Bone marrow (tissue), 2 donors: ENCODE data around the gene SRSF1.
"Not testable (repeated sequence)": the region's sequence is repeated elsewhere in the genome, so short reads cannot be mapped to it uniquely, and the experiment has no call there.

Source experiments
- DNase-seq, 2 donors: peaks; one replicate each; lab custom pipeline; 2025; lab: John Stamatoyannopoulos, UW

The SRSF1 gene

DNA sequence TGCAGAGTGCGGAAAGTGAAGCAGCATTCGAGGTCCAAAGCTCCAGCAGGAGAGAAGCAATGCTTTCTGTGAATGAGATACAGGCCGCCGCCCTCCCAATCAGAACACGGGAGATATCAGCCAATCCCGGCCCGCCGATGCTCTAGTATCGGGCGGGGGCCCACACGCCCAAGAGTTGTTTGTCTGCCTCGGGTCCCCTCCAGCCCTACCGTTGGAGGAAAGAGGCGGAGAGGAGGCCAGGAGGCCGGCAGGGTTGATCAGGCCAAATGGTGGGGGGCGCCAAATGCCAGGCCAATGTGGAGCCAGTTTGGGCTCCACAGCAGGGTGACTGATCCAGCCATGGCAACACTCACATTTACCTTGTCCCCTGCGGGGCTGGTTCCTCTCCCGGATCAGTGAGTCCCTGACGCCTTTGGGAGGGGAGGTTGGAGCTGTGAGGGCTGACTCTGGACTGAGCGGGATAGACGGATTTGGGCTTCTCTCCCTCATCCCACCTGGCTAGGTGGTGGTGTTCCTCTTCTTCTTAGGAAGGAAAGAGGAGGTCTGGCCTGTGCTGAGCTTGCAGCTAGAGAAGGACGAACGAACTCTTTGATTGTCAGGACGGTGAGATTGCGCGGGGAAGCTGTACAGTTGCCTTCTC, 41.4 kb downstream of the SRSF1 start:
- DNase-seq = no peak

DNA sequence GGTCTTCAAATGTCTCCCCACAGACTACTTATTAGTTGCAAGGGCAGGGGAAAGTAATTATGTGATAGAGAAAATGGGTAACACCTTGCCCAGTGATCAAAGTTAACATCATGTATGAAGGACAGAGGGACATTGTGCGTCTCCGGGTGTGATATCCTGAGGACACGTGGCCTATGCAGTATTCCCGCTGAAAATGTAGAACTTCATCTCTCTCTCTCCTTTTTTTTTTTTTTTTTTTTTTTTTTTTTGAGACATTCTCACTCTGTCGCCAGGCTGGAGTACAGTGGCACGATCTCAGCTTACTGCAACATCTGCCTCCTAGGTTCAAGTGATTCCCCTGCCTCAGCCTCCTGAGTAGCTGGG, 43.9 kb downstream of the SRSF1 start:
- no peak for DNase-seq

DNA sequence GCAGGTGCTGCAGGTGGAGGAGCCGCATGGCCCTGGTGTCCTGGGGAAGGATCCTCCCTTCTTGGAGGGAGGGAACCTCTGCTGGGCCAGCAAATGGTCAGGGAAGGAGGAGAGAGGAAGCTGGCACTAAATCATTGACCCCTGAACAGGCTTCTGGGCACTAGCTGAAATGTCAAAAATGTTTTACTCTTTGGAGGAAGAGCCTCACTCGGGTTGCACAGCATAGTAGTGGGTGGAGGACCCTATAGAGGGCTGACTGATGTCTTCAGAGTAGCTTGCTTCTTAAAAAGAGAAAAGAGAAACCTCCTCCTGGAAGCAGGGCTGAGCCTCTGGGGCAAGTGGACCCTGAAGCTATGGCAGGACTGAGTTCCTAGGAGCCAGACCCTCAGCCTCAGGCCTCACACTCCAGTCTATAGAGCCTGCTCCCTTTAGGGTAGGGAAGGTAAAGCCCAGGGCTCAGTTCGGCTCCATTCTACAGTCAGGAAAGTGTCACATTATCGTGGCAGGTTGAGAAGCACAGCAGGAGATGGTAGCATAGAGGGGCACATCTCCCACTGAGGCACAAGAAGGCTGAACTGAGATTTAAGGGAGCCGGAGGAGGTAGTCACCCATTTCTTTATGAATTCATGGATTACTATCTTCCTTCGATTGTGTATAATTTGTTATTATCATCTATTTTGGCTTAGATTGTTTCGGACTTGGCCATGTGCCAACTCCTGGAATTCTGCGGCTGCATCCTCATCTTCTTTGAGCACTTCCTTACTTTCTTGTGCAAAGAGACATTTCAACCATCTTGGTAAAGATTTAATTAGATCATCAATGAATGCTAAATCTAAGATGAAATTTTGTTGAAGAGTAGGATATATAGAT, 44.5 kb downstream of the SRSF1 start:
- no peak for DNase-seq

DNA sequence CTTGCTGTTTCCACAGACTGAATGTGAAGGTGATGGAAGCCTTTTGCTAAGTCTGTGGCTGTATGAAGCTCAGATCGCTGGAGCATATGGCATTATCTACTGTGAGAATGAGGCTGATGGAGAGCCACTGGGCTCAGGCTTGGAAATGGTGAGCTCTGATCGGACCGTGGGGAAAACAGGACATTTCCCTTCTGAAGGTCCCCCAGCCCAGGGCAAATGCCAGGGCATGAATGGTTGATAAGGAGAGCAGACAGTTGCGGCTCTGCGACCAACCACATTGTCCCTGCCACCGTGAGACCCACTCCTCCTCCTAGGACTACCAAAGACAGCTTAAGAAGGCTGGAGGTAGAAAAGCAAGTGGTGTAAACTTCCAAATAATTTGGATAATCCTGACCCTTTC, 47.1 kb downstream of the SRSF1 start:
- no peak for DNase-seq

DNA sequence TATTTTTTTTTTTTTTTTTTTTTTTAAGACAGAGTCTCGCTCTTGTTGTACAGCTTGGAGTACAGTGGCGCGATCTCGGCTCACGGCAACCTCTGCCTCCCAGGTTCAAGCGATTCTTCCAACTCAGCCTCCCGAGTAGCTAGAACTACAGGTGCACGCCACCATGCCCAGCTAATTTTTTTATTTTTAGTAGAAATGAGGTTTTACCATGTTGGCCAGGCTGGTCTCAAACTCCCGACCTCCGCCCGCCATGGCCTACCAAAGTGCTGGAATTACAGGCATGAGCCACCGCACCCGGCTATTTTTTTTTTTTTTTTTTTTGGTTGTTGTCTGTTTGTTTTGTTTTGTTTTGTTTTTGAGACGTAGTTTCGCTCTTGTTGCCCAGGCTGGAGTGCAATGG, 48.7 kb downstream of the SRSF1 start:
- DNase-seq = not testable (repeated sequence)

DNA sequence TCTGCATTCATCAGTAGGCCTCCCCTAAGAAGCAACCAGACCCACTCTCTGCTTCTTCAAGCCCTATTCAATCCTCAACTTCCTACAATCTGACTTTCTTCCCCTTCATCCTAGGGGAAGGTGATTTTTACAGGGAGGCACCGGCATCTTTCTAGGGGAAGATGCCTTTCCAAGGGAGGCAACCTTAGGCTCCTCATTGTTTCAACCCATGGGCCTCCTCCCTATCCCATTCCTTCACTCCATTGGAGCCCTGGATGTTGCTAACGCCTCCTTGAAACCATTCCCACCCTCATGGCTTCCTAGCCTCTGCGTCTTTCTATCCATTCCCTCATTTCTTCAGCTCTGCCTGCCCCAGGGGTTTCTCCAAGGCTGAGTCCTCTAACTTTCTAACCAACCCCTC, 49.2 kb downstream of the SRSF1 start:
- no peak for DNase-seq

DNA sequence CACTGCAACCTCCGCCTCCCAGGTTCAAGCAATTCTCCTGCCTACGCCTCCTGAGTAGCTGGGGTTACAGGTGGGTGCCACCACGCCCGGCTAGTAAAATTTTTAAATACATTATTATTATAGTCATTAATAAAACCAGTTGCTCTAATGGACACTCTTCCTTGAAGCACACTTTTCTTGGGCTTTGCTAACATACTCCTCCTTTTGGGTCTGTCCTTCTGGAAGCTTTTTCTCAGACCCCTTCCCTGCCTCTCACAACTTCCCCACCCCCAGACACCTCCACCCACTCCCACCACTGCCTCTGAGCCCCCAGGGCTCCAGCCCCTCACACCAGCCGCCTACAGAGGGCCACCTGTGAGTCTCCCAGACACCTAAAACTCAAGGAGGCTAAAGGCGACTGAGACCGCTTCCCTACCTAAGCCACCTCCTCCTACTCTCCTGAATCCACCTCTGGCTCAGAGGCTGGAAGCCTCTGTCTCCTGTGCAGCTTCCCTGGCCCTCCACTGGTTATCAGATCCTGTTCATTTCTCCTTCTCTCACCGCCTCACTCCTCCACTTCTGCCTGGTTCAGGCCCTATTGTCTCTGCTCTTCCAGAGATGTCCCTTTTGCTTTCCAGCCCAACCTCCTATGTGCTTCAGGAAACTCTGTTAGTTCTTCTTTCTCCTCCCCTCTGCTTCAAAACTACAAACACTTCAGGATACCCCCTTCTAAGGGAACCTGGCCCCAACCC, 49.8 kb downstream of the SRSF1 start:
- DNase-seq = no peak

DNA sequence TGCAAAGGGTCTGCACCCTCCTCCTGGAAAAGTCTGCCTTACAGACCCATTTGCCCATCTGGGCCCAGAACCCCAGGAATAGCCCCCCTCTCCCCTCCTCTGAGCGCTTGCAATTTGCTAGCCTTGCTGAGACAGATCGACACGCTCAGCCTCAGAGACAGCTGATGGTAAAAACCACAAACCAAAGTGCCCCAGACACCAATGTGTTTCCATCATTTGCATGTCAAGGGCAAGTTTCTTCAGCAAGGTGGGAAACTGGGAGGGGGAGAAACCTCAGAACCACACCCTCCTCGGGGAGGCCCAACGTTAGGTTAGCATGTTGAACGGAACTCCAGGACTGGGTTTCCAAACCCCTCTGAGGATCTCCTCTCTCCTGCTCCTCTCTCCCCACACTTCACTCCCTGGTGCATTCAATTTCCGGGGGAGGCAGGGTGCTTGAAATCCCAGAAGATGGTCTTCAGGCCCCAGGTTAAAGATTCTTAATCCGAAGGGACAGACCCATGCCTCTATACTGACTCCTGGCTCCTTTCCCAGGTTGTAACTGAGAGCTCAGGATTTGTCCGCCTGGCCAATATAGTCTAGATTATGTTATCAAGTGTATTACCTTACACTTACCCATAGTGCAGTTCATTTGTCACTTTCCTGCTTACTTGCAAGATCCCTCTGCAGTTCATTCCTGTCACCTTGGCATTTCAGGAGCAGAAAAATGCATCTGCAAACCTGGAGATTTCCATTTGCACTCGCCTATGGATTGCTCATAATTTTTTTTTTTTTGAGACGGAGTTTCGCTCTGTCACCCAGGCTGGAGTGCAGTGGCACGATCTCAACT, 50.5 kb downstream of the SRSF1 start:
- DNase-seq = no peak

DNA sequence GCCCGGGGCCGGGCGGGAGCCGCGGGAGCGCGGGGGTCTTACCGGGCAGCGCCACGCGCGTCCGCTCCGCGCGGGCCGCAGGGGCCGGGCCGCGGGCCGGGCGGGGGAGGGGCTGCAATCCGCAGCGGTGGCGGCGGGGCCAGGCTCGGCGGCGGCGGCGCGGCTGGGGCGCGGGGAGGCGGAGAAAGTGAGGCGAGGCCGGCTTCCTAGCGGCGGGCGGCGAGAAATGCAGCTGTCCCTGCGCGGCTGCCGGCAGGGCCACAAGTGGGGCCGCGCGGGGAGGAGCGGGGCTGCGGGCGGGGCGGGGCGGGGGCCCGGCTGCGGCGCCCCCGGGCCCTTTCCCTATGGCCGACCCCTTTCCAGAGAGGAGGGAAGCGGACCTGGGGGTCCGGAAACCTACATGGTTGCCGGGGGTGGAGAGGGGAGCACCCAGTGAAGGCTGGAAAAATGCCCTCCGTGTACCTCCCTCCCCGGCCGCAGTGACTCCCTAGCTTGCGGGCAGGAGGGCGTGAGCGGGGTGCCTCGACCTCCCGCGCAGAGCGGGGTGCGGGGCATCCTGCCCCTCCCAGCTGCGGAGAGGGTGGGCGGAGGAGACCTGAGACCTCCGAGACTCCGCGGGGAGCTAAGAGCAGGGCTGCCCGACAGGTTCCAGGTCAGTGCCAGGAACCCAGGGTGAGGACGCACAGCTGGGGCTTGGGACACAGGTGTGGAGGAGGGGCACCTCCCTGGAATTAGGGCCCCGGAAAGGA, 51.7 kb downstream of the SRSF1 start, which contains the start of gene CUEDC1:
Gene CUEDC1 (minus strand): TSS at position 230 of the 749 bp plus-strand sequence. CDS start 69,848 bp downstream, outside the sequence.
- peak in 1 of 2 donors; percentile 53 for DNase-seq

DNA sequence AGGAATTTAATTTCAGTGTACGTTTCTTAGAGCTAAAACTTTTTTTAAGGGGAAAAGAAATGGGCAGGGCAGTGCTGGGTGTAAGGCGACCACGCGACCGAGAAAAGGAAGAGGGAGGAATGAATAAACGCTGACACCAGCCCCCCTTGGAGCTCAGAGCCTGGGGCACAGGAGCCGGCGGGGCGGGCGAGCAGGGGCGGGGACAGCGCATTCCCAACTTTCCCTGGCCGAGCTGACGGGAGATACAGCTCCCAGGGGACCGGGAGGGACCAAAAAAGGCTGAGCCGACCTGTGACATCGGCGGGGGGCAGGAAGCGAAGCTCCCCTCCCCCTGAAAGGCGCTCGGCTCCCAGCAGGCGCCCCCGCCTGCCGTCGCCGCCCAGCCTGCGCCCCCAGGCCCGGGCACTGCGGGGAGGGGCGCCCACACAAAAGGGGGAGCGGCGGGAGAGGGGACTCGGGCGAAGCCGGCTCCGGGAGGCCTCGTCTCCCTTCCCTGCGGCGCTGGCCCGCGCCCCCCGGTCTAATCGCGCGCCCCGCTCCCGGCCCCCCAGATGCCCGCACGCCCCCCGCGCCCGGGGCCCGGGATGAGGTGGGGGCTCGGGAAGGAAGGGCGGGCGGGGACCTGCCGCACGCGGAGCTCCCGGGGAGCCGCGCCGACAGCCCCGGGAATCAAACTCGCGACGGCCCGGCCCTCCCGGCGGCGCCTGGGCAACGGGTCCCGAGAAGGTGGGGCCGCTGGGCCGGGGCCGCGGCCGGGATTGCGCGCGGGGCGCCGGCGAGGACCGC, 52.5 kb downstream of the SRSF1 start:
- DNase-seq = no peak

DNA sequence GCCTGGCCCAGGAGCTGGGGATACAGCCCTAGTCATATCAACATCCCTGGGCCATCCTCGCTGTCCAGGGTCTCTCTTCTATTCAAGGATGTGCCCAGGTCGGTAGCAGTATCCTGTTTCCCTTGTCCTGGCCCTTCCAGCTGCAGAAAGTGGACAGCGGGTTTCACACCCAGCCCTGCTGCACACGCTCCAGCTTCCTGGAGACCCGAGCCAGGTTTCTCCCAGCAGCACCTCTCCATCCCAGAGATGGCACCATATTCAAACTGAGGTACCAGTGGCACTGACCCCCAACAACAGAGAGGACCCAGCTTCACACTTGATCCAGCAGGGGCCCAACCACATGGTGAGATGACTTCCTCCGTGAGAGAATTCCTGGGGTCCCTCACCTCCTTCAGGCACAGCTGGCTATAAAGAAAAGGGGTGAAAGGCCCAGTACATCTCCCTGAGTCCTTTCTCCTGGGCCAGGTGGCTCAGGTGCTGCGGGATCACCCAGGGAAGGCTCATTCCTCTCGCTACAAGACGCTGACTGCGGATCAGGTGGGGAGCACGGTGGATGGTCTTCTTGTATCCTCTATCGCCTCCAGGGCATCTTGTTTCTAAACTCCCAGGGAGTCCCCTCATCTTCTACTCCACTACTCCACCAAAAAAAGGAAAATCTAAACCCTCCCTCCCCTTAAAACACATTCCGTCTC, 53.2 kb downstream of the SRSF1 start:
- no peak for DNase-seq
